Right lobe of liver (tissue), 6 donors: Measurements from ENCODE around the gene CHRD. TPM values are rescaled to one million over a fixed set of nuclear protein-coding genes. Genes with fewer than 3 reads are reported as not detected.

ENCODE experiments used
- ATAC-seq, 4 donors: fragments of 200-7000 bp; cut with Tn5 transposase; one replicate each; pipeline ENCODE4 v1.9.1; 2020; ENCODE audit warnings: mild to moderate bottlenecking in 4 of 4, moderate library complexity in 4 of 4
- DNase-seq, 3 donors: peaks; one replicate each; pipeline ENCODE4 v3.0.0-alpha.2; 2020
- H3K27ac ChIP-seq, 3 donors: fragments of 200-600 bp; one replicate each; pipeline ENCODE4 v1.8.0; 2022
- H3K27me3 ChIP-seq, 2 donors: fragments of 200-600 bp; one replicate each; pipeline ENCODE4 v1.8.0; 2022
- H3K36me3 ChIP-seq, 4 donors: fragments of 200-600 bp; sonication (generic) in 1 of 4; one replicate each; pipeline versions ENCODE4 v1.5.1 to v1.8.0; 2017 to 2022; ENCODE audit warnings: control low read depth in 1 of 4
- H3K4me1 ChIP-seq, 4 donors: fragments of 200-600 bp; sonication (generic) in 1 of 4; one replicate each; pipeline versions ENCODE4 v1.5.1 to v1.8.0; 2017 to 2022; ENCODE audit warnings: control low read depth in 1 of 4
- H3K4me3 ChIP-seq, 3 donors: fragments of 200-600 bp; one replicate each; pipeline ENCODE4 v1.8.0; 2022
- H3K9me3 ChIP-seq, 4 donors: fragments of 200-600 bp; sonication (generic) in 1 of 4; one replicate each; pipeline versions ENCODE4 v1.5.1 to v1.8.0; 2017 to 2022; ENCODE audit warnings: control low read depth in 1 of 4
- POLR2A ChIP-seq: fragments of 450-650 bp; IDR thresholded peaks from one replicate; pipeline ENCODE4 v1.6.1; 2017; ENCODE audit warnings: antibody characterized with exemption, mild to moderate bottlenecking
- WGBS: methylation state at CpG from one replicate; pipeline ENCODE4 v1.1.6; 2018; ENCODE audit warnings: low coverage, low lambda C conversion rate; ENCODE audit not compliant: insufficient coverage; ENCODE audit errors: missing lambda C conversion rate; 5-methylcytosine and 5-hydroxymethylcytosine counted together
- intact Hi-C, 2 donors: fragments of 100-400 bp; cut with DNase I; formaldehyde crosslinking; loops; one replicate each; pipeline versions ENCODE4 v1.11.2 to v1.14.1; 2022
- total RNA-seq, 6 experiments: library from RNA; depleted of rRNA in 2 of 6; stranded (reverse); fragments of >200 nt in 2 of 6; fragmentation: NEBNext Ultra II Directional in 3 of 6; extraction: Animal tissue kit (Norgen Biotek cat#: 25700) in 3 of 6; gene quantifications; one replicate each; pipeline versions ENCODE4 v1.1.0 to v1.2.4, GENCODE V29; 2016 to 2023
- TF ChIP-seq, protein P1 (sequence below), 4 donors: fragments of 200-600 bp in 3 of 4; fragments of 450-650 bp in 1 of 4; IDR thresholded peaks; one replicate each; pipeline versions ENCODE4 v1.5.1 to v1.8.0; 2016 to 2022; ENCODE audit warnings: antibody characterized with exemption in 4 of 4, mild to moderate bottlenecking in 2 of 4
- donor health status: DM: no; HTN: yes; CAD: no.
- donor health status: DM: no; HTN: no; CAD: no.
- donor health status: DM: no; HTN: no; CAD: no.
- donor health status: DM: no; HTN: yes; CAD: no.
- donor health status: DM: no; HTN: yes; CAD: no.

The CHRD gene
- total RNA-seq, 6 experiments from 2014 or later, result 19.5 to 97.2 (median 64.8) TPM

DNA sequence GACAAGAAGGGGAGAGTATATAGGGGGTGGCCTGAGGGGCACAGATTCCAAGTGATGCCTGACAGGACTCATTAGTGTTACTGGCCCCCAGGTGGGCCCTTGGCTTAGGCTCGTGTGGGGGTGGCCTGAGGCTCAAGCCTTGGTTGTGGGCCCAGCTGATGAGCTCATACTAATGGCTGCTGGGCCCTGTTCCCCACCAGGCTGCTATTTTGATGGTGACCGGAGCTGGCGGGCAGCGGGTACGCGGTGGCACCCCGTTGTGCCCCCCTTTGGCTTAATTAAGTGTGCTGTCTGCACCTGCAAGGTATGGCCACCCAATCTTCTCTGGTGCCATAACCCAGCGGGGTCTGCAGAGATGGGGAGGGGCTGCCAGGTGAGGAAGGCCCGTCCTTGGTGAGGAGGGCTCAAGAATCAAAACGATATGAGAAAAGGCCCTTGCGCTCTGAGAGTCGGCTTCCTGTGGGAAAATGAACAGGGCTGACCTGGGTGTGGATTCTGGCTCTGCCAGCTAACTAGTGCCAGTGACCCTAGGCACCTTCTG is 7.4 kb downstream of the CHRD start:
- intact Hi-C loops, result no loop called here
- 100% methylated on average over 5 of the region's 12 CpGs for WGBS
- no peaks in the 10 kb centered on the region for H3K27me3 ChIP-seq
- H3K27ac ChIP-seq, result no peak overlapping the region
- no peaks in the 10 kb centered on the region for H3K4me1 ChIP-seq
- H3K9me3 ChIP-seq, result no peaks in the 10 kb centered on the region
- H3K36me3 ChIP-seq, result peaks cover 0 to 25% (median 3%) of the 10 kb centered on the region in 4 donors
- ATAC-seq (no peak), DNase-seq (peak in 1 of 3 donors; percentile 31)
- H3K4me3 ChIP-seq, result no peak overlapping the region
- TF ChIP-seq, protein P1, sequence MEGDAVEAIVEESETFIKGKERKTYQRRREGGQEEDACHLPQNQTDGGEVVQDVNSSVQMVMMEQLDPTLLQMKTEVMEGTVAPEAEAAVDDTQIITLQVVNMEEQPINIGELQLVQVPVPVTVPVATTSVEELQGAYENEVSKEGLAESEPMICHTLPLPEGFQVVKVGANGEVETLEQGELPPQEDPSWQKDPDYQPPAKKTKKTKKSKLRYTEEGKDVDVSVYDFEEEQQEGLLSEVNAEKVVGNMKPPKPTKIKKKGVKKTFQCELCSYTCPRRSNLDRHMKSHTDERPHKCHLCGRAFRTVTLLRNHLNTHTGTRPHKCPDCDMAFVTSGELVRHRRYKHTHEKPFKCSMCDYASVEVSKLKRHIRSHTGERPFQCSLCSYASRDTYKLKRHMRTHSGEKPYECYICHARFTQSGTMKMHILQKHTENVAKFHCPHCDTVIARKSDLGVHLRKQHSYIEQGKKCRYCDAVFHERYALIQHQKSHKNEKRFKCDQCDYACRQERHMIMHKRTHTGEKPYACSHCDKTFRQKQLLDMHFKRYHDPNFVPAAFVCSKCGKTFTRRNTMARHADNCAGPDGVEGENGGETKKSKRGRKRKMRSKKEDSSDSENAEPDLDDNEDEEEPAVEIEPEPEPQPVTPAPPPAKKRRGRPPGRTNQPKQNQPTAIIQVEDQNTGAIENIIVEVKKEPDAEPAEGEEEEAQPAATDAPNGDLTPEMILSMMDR (IDR thresholded peaks at IDR 0.05), result no peak
- no peak for TF ChIP-seq POLR2A

DNA sequence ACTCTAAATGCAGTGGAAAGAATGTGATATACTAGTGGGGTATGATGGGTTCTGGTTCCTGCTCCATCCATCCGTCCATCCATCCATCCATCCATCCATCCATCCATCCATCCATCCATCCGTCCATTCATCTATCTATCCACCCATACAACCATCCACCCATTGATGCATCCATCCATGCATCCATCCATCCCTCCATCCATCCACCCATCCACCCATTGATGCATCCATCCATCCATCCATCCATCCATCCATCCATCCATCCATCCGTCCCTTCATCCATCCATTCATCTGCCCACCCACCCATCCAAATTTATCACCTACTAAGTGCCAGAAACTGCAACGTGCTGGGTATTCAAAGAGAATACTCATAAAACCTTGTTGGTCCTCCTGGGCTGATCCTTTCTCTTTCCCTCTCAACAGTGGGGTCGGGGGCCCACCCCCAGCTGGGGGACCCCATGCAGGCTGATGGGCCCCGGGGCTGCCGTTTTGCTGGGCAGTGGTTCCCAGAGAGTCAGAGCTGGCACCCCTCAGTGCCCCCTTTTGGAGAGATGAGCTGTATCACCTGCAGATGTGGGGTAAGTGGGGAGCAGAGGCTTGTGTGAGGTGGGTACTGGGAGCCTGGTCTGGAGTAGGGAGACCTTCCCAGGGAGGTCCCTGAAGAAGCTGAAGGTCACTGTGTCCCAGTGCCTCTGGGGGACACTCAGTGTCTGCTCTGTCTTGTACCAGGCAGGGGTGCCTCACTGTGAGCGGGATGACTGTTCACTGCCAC is 8.5 kb downstream of the CHRD start:
- Histone ChIP-seq H3K27me3 (no peaks in the 10 kb centered on the region), H3K4me1 (no peaks in the 10 kb centered on the region), H3K27ac (no peak overlapping the region), H3K36me3 (peaks cover 0 to 25% (median 3%) of the 10 kb centered on the region in 4 donors), H3K4me3 (no peak overlapping the region), H3K9me3 (no peaks in the 10 kb centered on the region)
- ATAC-seq (no peak), DNase-seq (peak in 1 of 3 donors; percentile 15)
- intact Hi-C loops, result no loop called here
- WGBS, result 64% methylated on average over 6 of the region's 8 CpGs
- no peak for TF ChIP-seq POLR2A
- TF ChIP-seq, protein P1 (IDR thresholded peaks at IDR 0.05), result no peak

DNA sequence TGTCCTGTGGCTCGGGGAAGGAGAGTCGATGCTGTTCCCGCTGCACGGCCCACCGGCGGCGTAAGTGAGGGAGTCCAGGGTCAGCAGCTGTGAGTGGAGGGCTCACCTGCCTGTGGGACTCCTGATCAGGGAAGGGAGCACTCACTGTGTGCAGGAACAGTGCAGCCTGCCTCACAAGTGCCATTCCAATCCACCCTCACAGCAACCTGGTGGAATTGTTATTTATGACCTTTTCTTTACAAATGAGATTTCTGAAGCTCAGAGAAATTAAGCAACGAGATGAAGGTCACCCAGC is 9.0 kb downstream of the CHRD start:
- H3K27ac ChIP-seq, result no peak overlapping the region
- WGBS, result 50% methylated on average over 1 of the region's 8 CpGs
- peak in 1 of 3 donors; percentile 42 for DNase-seq
- no peak for ATAC-seq
- no peaks in the 10 kb centered on the region for H3K4me1 ChIP-seq
- H3K36me3 ChIP-seq, result peaks cover 0 to 25% (median 3%) of the 10 kb centered on the region in 4 donors
- intact Hi-C loops, result no loop called here
- TF ChIP-seq POLR2A, result no peak
- TF ChIP-seq, protein P1 (IDR thresholded peaks at IDR 0.05), result no peak
- no peak overlapping the region for H3K4me3 ChIP-seq
- H3K9me3 ChIP-seq, result no peaks in the 10 kb centered on the region
- H3K27me3 ChIP-seq, result no peaks in the 10 kb centered on the region

DNA sequence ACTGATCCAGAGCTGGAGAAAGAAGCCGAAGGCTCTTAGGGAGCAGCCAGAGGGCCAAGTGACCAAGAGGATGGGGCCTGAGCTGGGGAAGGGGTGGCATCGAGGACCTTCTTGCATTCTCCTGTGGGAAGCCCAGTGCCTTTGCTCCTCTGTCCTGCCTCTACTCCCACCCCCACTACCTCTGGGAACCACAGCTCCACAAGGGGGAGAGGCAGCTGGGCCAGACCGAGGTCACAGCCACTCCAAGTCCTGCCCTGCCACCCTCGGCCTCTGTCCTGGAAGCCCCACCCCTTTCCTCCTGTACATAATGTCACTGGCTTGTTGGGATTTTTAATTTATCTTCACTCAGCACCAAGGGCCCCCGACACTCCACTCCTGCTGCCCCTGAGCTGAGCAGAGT is 9.5 kb downstream of the CHRD start:
- no peak overlapping the region for H3K27ac ChIP-seq
- no peak overlapping the region for H3K4me3 ChIP-seq
- WGBS, result 72% methylated on average over 5 of the region's 5 CpGs
- H3K4me1 ChIP-seq, result no peaks in the 10 kb centered on the region
- no peak for TF ChIP-seq POLR2A
- TF ChIP-seq, protein P1 (IDR thresholded peaks at IDR 0.05), result no peak
- H3K9me3 ChIP-seq, result no peaks in the 10 kb centered on the region
- DNase-seq (peak in 1 of 3 donors; percentile 35), ATAC-seq (peak in 1 of 4 donors; percentile 7)
- intact Hi-C loops, result no loop called here
- peaks cover 0 to 23% (median 3%) of the 10 kb centered on the region in 4 donors for H3K36me3 ChIP-seq
- H3K27me3 ChIP-seq, result no peaks in the 10 kb centered on the region
